ENCODE results near the gene FFAR1. TPM values are rescaled to one million over a fixed set of nuclear protein-coding genes. Genes with fewer than 3 reads are reported as not detected.

The FFAR1 gene
- total and polyA plus RNA-seq, 2 experiments from 2014 or later = 0.11 TPM; not detected in 1

DNA sequence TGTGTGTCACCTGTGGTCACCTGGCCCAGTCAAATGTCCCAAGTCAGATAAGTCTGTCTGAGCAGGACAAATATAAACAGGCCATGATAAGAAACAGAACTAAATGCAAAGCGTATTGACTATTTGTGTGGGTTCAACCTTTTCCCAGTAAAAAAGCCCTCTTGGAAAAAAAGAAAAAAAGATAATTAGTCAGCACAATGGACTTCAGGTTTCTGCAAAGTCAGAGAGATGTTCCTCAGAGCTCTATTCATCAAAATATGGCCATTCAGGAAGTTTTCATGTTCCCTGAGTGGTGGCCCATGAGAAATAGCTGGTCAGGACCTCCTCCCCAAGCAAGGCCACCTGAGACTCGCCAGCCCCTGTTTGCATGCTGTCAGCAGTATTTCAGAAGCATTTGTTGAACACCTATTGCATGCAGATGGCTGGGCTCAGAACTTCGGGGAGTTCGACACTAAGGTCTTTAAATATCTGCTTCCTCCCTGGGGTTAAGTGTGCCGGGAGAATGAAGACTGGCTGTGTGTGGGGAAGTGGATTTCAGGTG, 13.2 kb downstream of the FFAR1 start:
- Histone ChIP-seq H3K27me3 (no peaks in the 10 kb centered on the region), H3K9me3 (ENCODE audit: low read depth) (no peaks in the 10 kb centered on the region), H3K27ac (no peak overlapping the region), H3K36me3 (no peaks in the 10 kb centered on the region), H3K4me1 (ENCODE audit: low read depth) (no peaks in the 10 kb centered on the region), H3K4me3 (no peak overlapping the region)
- TF ChIP-seq, protein P1, sequence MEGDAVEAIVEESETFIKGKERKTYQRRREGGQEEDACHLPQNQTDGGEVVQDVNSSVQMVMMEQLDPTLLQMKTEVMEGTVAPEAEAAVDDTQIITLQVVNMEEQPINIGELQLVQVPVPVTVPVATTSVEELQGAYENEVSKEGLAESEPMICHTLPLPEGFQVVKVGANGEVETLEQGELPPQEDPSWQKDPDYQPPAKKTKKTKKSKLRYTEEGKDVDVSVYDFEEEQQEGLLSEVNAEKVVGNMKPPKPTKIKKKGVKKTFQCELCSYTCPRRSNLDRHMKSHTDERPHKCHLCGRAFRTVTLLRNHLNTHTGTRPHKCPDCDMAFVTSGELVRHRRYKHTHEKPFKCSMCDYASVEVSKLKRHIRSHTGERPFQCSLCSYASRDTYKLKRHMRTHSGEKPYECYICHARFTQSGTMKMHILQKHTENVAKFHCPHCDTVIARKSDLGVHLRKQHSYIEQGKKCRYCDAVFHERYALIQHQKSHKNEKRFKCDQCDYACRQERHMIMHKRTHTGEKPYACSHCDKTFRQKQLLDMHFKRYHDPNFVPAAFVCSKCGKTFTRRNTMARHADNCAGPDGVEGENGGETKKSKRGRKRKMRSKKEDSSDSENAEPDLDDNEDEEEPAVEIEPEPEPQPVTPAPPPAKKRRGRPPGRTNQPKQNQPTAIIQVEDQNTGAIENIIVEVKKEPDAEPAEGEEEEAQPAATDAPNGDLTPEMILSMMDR (IDR thresholded peaks at IDR 0.05; ENCODE audit: low read depth, low read length) = no peak
- DNase-seq (ENCODE audit: low read depth in 1 of 2, low spot score in 1 of 2) = no peak

- DNase-seq (ENCODE audit: low read depth in 1 of 2, low spot score in 1 of 2) = no peak
- TF ChIP-seq, protein P1 (IDR thresholded peaks at IDR 0.05; ENCODE audit: low read depth, low read length) = no peak
- Histone ChIP-seq H3K4me1 (ENCODE audit: low read depth) (no peaks in the 10 kb centered on the region), H3K27me3 (no peaks in the 10 kb centered on the region), H3K9me3 (ENCODE audit: low read depth) (no peaks in the 10 kb centered on the region), H3K36me3 (no peaks in the 10 kb centered on the region), H3K4me3 (no peak overlapping the region), H3K27ac (no peak overlapping the region)
These were observed 14.7 kb downstream of the FFAR1 start for GRCh38 chr19:35362261-35363000.

- Histone ChIP-seq H3K9me3 (ENCODE audit: low read depth) (no peaks in the 10 kb centered on the region), H3K4me1 (ENCODE audit: low read depth) (no peaks in the 10 kb centered on the region), H3K36me3 (no peaks in the 10 kb centered on the region), H3K4me3 (no peak overlapping the region), H3K27ac (no peak overlapping the region), H3K27me3 (no peaks in the 10 kb centered on the region)
- no peak for DNase-seq (ENCODE audit: low read depth in 1 of 2, low spot score in 1 of 2)
- TF ChIP-seq, protein P1 (IDR thresholded peaks at IDR 0.05; ENCODE audit: low read depth, low read length) = no peak
These were observed 15.4 kb downstream of the FFAR1 start for GRCh38 chr19:35363001-35363590.

DNA sequence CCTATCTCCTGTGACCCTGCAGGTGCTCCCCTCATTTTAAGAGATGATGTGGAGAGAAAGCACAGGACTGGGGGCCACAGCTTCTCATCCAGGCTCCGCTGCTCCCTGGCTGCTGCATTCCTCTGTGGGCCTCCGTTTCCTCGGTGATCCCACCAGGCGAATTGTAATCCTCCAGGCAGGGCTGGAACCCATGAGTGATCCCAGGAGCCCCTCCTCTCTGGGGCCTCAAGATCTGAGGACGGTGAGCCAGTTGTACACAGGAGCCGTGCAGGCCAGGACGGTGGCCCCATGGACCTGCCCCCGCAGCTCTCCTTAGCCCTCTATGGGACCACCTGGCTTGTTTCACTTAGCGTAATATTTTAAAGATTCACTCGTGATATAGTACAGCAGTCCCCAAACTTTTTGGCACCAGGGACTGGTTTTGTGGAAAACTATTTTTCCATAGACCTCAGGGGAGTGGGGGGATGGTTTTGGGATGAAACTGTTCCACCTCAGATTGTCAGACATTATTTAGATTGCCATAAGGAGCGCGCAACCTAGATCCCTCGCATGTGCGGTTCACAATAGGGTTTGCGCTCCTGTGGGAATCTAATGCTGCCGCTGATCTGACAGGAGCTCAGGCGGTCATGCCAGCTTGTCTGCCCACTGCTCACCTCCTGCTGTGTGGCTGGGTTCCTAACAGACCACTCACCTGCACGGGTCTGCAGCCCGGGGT, 16.2 kb downstream of the FFAR1 start:
- no peak for DNase-seq (ENCODE audit: low read depth in 1 of 2, low spot score in 1 of 2)
- TF ChIP-seq, protein P1 (IDR thresholded peaks at IDR 0.05; ENCODE audit: low read depth, low read length) = no peak
- no peaks in the 10 kb centered on the region for H3K27me3 ChIP-seq
- H3K27ac ChIP-seq = no peak overlapping the region
- H3K9me3 ChIP-seq (ENCODE audit: low read depth) = no peaks in the 10 kb centered on the region
- H3K36me3 ChIP-seq = no peaks in the 10 kb centered on the region
- no peak overlapping the region for H3K4me3 ChIP-seq
- H3K4me1 ChIP-seq (ENCODE audit: low read depth) = no peaks in the 10 kb centered on the region

DNA sequence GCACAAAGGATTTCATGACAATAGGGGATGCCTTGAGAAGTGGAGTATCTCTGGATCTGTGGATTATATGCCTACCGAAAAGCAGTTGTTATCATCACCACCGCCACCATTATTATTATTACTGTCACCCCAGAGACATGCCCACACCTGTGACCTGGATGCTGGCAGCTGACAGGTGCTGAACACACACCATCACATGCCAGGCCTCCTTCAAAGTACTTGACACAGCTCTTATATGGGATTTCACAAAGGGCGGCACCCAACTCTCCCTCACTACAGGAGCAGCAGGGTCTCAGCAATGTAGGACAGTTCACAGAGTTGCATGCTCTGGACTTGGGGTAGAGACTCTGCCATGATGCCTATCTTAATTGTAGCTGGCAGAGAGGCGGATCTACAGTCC, 17.6 kb downstream of the FFAR1 start:
- DNase-seq (ENCODE audit: low read depth in 1 of 2, low spot score in 1 of 2) = no peak
- no peaks in the 10 kb centered on the region for H3K4me1 ChIP-seq (ENCODE audit: low read depth)
- TF ChIP-seq, protein P1 (IDR thresholded peaks at IDR 0.05; ENCODE audit: low read depth, low read length) = no peak
- no peaks in the 10 kb centered on the region for H3K9me3 ChIP-seq (ENCODE audit: low read depth)
- no peak overlapping the region for H3K27ac ChIP-seq
- H3K36me3 ChIP-seq = no peaks in the 10 kb centered on the region
- no peaks in the 10 kb centered on the region for H3K27me3 ChIP-seq
- H3K4me3 ChIP-seq = no peak overlapping the region
